GM21528 (cell line): ENCODE measurements around the gene DUSP22.

Experiments used
- ATAC-seq: cut with Tn5 transposase; IDR thresholded peaks from one replicate; pipeline ENCODE4 v1.9.1; 2021; ENCODE audit warnings: mild to moderate bottlenecking, moderate library complexity; ENCODE audit not compliant: unreplicated experiment, low FRiP score

DUSP22 gene

DNA sequence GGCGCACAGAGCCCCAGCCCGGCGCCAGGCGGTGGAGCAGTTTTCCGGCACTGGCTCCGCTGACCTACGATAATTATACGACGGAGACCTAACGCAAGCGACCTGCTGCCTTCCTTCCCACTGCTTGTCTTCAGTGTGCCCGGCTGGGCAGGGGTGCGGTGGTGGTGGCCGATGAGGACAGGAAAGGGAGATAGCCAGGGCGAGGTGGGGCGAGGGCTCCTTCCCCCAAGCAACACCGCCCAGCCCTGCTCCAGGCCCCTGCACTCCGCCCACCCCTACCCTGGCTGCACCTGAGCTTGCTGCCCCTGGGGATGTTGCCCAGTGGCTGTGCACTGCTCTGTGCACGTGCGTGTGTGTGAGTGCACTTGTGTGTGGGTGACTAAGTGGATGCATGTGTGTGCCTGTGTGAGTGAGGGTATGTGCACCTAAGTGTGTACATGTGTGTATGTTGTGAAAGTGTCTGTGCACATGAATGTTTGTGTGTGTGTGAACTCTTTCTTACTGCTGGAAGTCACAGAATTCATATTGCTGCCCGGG, 56.6 kb downstream of the DUSP22 start:
- ATAC-seq, result no peak

GRCh38 chr6:349491-349921, 57.2 kb downstream of the DUSP22 start:
- no peak for ATAC-seq

DNA sequence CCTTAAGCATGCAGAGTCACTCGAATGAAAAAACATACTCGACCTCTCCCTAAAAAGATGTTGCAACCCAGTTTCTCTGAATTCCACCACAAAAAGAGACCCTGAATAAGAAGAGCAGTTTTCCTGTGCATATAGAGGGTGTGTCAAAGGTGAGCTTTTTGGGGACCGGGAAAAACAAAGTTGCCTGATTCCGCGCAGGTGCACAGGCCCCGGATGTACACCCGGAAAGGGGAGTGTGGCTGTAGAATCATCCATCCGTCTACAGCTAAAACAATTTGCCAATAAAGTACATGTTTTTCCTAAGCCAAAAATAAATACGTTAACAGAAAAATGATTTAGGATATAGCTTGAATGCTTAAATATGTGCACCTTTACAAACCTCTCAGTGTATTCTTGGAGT, 58.1 kb downstream of the DUSP22 start:
- ATAC-seq, result no peak

- no peak for ATAC-seq
Observed at GRCh38 chr6:351011-351866, 59.0 kb downstream of the DUSP22 start.

- ATAC-seq, result no peak
Observed at GRCh38 chr6:351867-352289, 59.6 kb downstream of the DUSP22 start.

GRCh38 chr6:352474-352873, 60.2 kb downstream of the DUSP22 start:
- ATAC-seq, result no peak

DNA sequence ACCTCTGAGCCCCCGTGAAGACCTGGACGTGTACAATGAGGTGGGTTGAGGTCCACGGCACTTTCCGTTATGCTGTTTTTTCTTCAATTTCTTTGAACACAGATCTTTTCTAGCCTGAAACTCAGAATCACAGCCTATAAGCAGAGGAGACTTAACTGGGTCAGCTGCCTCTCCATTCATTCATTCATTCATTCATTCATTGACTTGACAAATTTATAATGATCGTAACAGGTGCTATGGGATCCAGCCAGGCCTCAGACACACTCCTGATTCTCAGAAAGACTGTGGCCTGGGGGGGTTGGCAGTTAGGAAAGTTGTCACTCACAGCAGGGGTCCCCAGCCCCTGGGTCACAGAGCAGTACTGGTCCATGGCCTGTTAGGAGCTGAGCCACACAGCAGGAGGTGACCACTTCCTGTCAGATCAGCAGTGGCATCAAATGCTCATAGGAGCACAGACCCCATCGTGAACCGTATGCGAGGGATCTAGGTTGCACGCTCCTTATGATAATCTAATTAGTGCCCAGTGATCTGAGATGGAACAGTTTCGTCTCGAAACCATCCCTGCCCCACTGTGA, 60.7 kb downstream of the DUSP22 start:
- no peak for ATAC-seq

DNA sequence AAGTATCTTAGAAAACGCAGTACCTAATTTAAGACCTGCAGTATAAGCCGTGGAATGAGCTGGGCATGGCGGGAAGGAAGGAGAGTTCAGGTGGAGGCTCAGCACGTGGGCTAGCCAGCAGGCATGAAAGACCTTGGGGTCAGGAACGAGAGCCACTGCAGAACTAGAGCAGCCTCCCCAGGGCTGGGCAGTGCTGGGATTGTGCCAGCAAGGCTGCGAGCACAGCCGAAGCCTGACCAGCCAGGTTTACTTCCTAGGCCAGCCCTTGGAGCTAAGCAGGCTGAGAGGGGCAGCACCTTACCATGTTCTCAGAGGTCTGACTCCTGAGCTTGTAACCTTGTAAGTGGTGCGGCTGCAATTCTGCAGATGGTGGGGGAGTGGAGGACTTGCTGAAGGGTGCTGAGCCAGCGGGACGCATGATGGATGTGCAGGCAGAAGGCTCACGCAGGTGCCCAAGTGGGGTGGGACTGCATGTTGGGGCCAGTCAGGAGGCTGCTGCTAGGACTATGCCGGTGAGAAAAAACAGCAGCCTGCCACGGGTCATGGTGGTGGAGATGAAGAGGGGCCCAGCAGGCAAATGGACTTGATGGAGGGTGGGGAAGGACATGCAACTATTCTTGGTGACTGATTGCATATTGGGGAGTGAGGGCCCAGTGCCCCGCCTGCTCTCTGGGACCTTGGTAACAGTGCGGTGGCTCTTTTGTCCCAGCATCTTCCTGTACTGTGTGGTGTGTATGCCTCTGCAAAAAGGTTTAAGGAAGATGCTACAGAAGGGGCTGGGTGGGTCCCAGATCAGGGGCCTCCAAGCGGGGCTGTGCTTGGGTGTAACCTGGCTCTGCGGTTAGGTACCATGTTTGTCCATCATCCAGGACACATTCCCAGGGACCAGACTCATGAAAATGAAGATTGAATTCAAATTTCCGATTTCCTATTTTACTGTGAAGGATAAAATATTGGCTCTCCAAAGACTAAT, 61.6 kb downstream of the DUSP22 start:
- no peak for ATAC-seq

GRCh38 chr6:354631-355280, 62.5 kb downstream of the DUSP22 start:
- ATAC-seq, result no peak

DNA sequence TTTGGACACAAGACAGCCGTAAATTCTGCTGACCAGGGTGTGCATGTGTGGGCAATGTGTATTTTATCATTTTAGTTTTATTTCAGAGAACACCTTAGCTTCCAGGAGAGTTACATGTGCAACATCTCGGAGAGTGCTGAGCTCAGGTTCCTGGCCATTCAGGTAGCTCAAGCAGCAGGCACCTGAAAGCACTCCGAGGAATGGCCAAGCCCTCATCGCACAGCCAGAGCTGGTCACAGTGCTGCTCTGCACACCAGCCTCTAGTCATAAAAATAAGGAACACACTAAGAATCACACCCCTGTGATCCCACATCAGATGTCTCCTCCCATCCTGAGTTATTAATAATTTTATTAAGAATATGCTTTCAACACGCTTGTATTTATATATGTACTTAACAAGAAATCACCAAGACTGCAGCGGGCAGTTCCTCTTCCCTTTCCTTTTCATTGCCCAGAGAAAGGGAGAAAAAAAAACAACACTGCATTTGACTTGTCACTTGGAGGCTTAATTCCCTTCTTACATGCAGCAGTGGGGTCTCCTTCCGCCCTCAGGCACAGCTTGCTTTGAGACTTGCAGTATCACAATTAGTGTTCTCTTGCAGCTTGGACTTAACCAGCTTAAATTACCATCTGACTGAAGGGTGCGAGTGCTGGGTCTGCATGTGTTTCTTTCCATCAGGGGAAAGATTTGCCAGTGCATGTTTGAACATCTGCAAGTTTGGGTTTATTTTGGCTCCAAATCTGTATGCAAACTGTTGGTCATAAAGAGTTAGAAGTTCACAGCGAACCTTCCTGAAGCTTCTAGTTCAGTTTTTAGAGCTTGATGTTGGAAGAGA, 63.3 kb downstream of the DUSP22 start:
- ATAC-seq, result no peak

- peak; percentile 34 for ATAC-seq
Observed at GRCh38 chr6:356828-357251, 64.6 kb downstream of the DUSP22 start.

- no peak for ATAC-seq
Observed at GRCh38 chr6:357261-357790, 65.0 kb downstream of the DUSP22 start.

DNA sequence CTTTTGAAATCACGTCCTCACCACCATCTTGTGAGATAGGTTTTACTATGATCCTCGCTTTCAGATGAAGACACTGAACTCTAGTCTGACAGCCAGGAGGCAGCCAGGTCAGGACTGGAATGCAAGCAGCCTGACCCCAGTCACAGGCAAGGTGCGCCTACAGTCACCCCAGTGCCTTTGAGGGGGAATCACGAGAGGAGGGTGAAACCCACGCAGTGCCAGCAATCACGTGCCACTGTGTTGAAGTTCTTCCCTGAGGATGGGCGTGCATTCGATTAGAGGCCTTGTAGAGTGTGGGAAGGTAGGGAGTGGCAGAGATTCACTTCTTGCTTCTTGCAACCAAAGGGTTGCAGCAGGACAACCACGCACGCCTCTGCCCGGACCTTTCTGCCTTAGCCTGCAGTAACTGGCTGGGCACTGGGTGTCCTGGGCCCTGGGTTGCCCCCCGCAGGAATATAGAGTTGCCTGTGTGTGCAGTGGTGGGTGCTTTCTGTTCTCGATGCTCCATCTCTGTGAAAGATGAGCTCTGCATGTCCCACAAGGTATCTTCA, 65.6 kb downstream of the DUSP22 start:
- ATAC-seq, result no peak

- ATAC-seq, result no peak
Observed at GRCh38 chr6:358432-358831, 66.1 kb downstream of the DUSP22 start.

DNA sequence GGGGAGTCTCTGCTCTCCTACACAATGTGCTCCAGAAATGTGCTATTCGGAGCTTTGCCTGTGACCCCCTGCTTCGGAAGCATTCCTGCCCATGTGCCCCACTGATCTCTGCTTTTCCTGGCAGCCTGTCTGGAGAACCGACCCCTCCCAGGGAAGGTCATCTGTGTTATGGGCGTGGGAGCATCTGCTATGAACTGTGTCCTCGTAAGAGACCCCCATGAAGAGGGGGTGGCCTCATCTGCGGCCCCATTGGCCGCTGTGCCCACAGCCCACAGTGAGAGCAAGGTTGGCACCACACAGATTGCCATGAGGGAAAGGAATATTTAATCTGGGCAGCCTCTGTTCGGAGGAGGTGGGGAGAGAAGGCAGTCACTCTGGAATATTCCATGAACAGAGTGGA, 66.6 kb downstream of the DUSP22 start:
- no peak for ATAC-seq

- no peak for ATAC-seq
Observed at GRCh38 chr6:359261-360035, 67.2 kb downstream of the DUSP22 start.

- no peak for ATAC-seq
Observed at GRCh38 chr6:360349-360748, 68.1 kb downstream of the DUSP22 start.

- no peak for ATAC-seq
Observed at GRCh38 chr6:360764-361373, 68.6 kb downstream of the DUSP22 start.
